HEK293 (cell line): ENCODE data around the gene THSD7A.

Source experiments
- CTCF ChIP-seq: fragments of 450-650 bp; formaldehyde crosslinking; IDR thresholded peaks from 2 replicates; pipeline ENCODE4 v1.5.1; 2016; ENCODE audit warnings: missing biosample characterization, missing genetic modification characterization
- RBAK ChIP-seq: fragments of 450-650 bp; formaldehyde crosslinking; IDR thresholded peaks from 2 replicates; pipeline ENCODE4 v1.5.1; 2016; ENCODE audit warnings: missing biosample characterization, missing genetic modification characterization
- SCRT1 ChIP-seq: fragments of 450-650 bp; formaldehyde crosslinking; IDR thresholded peaks from 2 replicates; pipeline ENCODE4 v1.5.1; 2016; ENCODE audit warnings: missing biosample characterization, missing genetic modification characterization, borderline replicate concordance
- ZNF274 ChIP-seq, 2 experiments: fragments of 200-500 bp in 1 of 2; fragments of 450-650 bp in 1 of 2; sonication (Bioruptor generic) in 1 of 2; formaldehyde crosslinking in 1 of 2; IDR thresholded peaks; 2 replicates each; pipeline versions ENCODE4 v1.5.1 to v1.6.1; 2014 to 2016; ENCODE audit warnings: borderline replicate concordance in 1 of 2, inconsistent platforms in 1 of 2, low read length in 1 of 2, missing biosample characterization in 1 of 2, missing genetic modification characterization in 1 of 2
- ZNF280D ChIP-seq: fragments of 450-650 bp; formaldehyde crosslinking; IDR thresholded peaks from 2 replicates; pipeline ENCODE4 v1.5.1; 2016; ENCODE audit warnings: missing biosample characterization, missing genetic modification characterization
- ZNF302 ChIP-seq: fragments of 450-650 bp; formaldehyde crosslinking; IDR thresholded peaks from 2 replicates; pipeline ENCODE4 v1.5.1; 2016; ENCODE audit warnings: missing biosample characterization, missing genetic modification characterization, low read depth
- ZNF549 ChIP-seq: fragments of 450-650 bp; IDR thresholded peaks from 2 replicates; pipeline ENCODE4 v1.5.1; 2018; ENCODE audit warnings: missing biosample characterization, missing genetic modification characterization, mild to moderate bottlenecking, inconsistent platforms, moderate library complexity
- ZNF658 ChIP-seq: fragments of 450-650 bp; formaldehyde crosslinking; IDR thresholded peaks from 2 replicates; pipeline ENCODE4; 2016; ENCODE audit warnings: missing biosample characterization, missing genetic modification characterization
- TF ChIP-seq, protein P1 (sequence below): sonication (generic); formaldehyde crosslinking; IDR thresholded peaks from 2 replicates; pipeline ENCODE4 v1.8.1; 2022; ENCODE audit warnings: mild to moderate bottlenecking, moderate library complexity, missing genetic modification reagents

- no peak for TF ChIP-seq SCRT1
- TF ChIP-seq CTCF (tag by site-specific recombination), result no peak
- TF ChIP-seq ZNF302 (tag by site-specific recombination), result no peak
- TF ChIP-seq ZNF280D, result no peak
- TF ChIP-seq, protein P1, sequence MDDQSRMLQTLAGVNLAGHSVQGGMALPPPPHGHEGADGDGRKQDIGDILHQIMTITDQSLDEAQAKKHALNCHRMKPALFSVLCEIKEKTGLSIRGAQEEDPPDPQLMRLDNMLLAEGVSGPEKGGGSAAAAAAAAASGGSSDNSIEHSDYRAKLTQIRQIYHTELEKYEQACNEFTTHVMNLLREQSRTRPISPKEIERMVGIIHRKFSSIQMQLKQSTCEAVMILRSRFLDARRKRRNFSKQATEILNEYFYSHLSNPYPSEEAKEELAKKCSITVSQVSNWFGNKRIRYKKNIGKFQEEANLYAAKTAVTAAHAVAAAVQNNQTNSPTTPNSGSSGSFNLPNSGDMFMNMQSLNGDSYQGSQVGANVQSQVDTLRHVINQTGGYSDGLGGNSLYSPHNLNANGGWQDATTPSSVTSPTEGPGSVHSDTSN (CRISPR knock-in tag), result no peak
- no peak for TF ChIP-seq ZNF658 (tag by site-specific recombination)
- TF ChIP-seq ZNF274 (IDR thresholded peaks at IDR 0.05; ENCODE audit: low read length), result no peak
- no peak for TF ChIP-seq ZNF274 (tag by site-specific recombination; IDR thresholded peaks at IDR 0.05; ENCODE audit: borderline replicate concordance)
- no peak for TF ChIP-seq ZNF549 (tag by site-specific recombination)
- no peak for TF ChIP-seq RBAK (tag by site-specific recombination)
Measured at GRCh38 chr7:11505471-11505985, 326.5 kb downstream of the THSD7A start.
